ENCODE data around the gene CPAMD8.

CPAMD8 gene

DNA sequence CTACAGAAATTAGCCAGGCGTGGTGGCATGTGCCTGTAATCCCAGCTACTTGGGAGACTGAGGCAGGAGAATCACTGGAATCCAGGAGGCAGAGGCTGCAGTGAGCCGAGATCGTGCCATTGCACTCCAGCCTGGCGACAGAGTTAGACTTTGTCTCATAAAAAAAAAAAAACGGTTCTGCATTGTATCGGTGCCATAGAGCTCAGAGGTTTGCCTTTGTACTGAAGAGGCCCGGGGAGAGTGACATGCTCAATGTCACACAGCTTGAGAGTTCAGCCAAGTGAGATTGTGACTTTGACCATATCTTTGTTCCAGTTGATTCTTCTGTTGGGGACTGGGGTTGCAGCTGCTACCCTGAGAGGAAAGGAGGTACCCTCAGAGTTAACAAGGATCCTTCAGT lies 44.3 kb upstream of the CPAMD8 start:
- Histone ChIP-seq H3K36me3 (ENCODE audit: control insufficient read depth, insufficient read depth, low read length) (peaks cover 8% of the 10 kb centered on the region), H3K27me3 (replicated peaks; ENCODE audit: control insufficient read depth, insufficient read depth, low read length) (no peaks in the 10 kb centered on the region), H3K4me3 (replicated peaks; ENCODE audit: low read depth, low read length) (no peak overlapping the region)
- DNase-seq (ENCODE audit: extremely low read depth, insufficient read length) = no peak
- TF ChIP-seq, protein P1, sequence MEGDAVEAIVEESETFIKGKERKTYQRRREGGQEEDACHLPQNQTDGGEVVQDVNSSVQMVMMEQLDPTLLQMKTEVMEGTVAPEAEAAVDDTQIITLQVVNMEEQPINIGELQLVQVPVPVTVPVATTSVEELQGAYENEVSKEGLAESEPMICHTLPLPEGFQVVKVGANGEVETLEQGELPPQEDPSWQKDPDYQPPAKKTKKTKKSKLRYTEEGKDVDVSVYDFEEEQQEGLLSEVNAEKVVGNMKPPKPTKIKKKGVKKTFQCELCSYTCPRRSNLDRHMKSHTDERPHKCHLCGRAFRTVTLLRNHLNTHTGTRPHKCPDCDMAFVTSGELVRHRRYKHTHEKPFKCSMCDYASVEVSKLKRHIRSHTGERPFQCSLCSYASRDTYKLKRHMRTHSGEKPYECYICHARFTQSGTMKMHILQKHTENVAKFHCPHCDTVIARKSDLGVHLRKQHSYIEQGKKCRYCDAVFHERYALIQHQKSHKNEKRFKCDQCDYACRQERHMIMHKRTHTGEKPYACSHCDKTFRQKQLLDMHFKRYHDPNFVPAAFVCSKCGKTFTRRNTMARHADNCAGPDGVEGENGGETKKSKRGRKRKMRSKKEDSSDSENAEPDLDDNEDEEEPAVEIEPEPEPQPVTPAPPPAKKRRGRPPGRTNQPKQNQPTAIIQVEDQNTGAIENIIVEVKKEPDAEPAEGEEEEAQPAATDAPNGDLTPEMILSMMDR (IDR thresholded peaks at IDR 0.05; ENCODE audit: insufficient read depth, low read length, poor library complexity, severe bottlenecking) = no peak

DNA sequence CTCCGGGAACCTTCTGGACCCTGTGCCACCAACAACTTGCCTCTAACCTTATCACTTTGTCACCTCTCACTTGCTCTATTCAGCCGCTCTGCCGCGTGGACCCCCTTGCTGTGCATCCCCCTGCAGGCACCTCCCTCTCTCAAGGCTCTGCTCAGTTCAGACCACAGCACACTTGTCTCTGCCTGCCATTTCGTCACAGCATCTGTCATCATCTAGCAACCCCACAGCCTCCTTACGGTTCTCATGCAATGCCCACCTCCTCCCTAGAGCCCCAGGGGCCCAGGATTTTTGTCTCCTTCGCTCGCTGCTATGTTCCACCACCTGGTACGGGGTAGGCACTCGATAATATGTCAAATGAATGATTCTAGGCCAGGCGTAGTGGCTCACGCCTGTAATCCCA lies 43.8 kb upstream of the CPAMD8 start:
- TF ChIP-seq, protein P1 (IDR thresholded peaks at IDR 0.05; ENCODE audit: insufficient read depth, low read length, poor library complexity, severe bottlenecking) = no peak
- Histone ChIP-seq H3K36me3 (ENCODE audit: control insufficient read depth, insufficient read depth, low read length) (peaks cover 8% of the 10 kb centered on the region), H3K4me3 (replicated peaks; ENCODE audit: low read depth, low read length) (no peak overlapping the region), H3K27me3 (replicated peaks; ENCODE audit: control insufficient read depth, insufficient read depth, low read length) (no peaks in the 10 kb centered on the region)
- DNase-seq (ENCODE audit: extremely low read depth, insufficient read length) = no peak

DNA sequence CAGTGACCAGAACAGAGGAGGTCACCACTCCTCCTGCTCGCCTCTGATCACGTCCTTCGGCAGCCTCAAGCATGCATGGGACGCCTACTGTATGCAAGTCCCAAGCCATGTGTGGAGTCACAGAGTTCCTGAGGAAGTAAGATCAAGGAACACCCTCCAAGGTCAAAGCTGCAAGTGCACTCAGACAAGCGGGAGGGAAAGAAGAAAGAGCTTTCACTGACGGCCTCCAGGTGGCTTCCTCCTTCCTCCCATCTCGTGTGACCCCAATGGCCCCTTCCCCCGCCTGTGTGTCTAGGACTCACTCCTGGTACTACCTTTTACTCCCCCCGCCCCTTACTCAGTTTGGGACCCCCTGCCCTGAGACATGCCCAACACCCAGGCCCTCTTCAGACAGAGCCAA lies 42.6 kb upstream of the CPAMD8 start:
- Histone ChIP-seq H3K4me3 (replicated peaks; ENCODE audit: low read depth, low read length) (no peak overlapping the region), H3K27me3 (replicated peaks; ENCODE audit: control insufficient read depth, insufficient read depth, low read length) (no peaks in the 10 kb centered on the region), H3K36me3 (ENCODE audit: control insufficient read depth, insufficient read depth, low read length) (peaks cover 8% of the 10 kb centered on the region)
- DNase-seq (ENCODE audit: extremely low read depth, insufficient read length) = no peak
- TF ChIP-seq, protein P1 (IDR thresholded peaks at IDR 0.05; ENCODE audit: insufficient read depth, low read length, poor library complexity, severe bottlenecking) = peak; percentile 21

DNA sequence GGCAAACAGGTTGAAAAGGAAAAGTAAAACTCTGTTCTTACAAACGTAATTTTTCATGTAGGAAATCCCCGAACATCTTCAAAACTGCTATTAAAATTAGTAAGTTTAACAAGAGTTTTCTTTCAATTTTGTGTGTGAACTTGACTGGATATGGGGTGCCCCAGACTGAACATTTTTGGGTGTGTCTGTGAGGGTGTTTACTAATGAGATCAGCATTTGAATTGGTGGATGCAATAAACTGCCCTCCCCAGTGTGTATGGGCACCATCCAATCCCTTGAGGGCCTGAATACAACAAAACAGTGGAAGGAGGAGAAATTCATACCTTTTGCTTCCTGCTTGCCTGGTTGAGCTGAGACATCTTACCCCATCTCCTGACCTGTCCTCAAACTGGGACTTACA lies 36.8 kb upstream of the CPAMD8 start:
- Histone ChIP-seq H3K36me3 (ENCODE audit: control insufficient read depth, insufficient read depth, low read length) (peaks cover 10% of the 10 kb centered on the region), H3K4me3 (replicated peaks; ENCODE audit: low read depth, low read length) (no peak overlapping the region), H3K27me3 (replicated peaks; ENCODE audit: control insufficient read depth, insufficient read depth, low read length) (no peaks in the 10 kb centered on the region)
- no peak for DNase-seq (ENCODE audit: extremely low read depth, insufficient read length)
- TF ChIP-seq, protein P1 (IDR thresholded peaks at IDR 0.05; ENCODE audit: insufficient read depth, low read length, poor library complexity, severe bottlenecking) = no peak

DNA sequence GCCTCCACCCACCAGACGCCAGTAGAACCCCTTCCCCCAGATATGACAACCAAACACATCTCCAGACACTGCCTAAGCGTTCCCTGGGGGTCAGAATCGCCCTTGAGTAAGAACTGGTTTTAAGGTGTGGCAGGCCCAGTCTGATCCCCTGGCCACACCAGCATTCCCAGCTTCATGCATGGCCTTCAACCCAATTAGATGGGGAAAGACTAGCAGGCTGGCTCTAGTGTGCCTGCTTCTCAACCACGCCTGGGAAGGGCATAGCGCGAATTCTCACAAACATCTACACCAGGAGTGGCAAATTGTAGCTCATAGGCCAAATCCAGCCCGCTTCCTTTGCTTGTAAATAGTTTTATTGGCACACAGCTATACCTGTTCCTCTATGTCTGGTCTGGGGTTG lies 35.1 kb upstream of the CPAMD8 start:
- DNase-seq (ENCODE audit: extremely low read depth, insufficient read length) = no peak
- Histone ChIP-seq H3K36me3 (ENCODE audit: control insufficient read depth, insufficient read depth, low read length) (peaks cover 17% of the 10 kb centered on the region), H3K4me3 (replicated peaks; ENCODE audit: low read depth, low read length) (no peak overlapping the region), H3K27me3 (replicated peaks; ENCODE audit: control insufficient read depth, insufficient read depth, low read length) (no peaks in the 10 kb centered on the region)
- TF ChIP-seq, protein P1 (IDR thresholded peaks at IDR 0.05; ENCODE audit: insufficient read depth, low read length, poor library complexity, severe bottlenecking) = no peak

DNA sequence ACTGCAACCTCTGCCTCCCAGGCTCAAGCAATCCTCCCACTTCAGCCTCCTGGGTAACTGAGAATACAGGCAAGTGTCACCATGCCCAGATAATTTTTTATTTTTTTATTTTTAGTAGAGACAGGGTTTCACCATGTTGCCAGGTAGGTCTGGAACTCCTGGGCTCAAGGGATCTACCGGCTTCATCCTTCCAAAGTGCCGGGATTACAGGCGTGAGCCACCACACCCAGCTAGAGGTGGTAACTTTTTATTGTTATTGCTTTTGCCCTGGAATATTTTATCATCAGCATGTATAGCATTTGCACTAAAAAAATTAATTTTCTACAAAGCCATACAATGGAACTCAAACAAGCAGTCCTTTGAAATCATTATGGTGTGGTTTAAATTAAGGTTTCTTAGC lies 34.6 kb upstream of the CPAMD8 start:
- no peak for DNase-seq (ENCODE audit: extremely low read depth, insufficient read length)
- H3K4me3 ChIP-seq (replicated peaks; ENCODE audit: low read depth, low read length) = no peak overlapping the region
- no peaks in the 10 kb centered on the region for H3K27me3 ChIP-seq (replicated peaks; ENCODE audit: control insufficient read depth, insufficient read depth, low read length)
- peaks cover 17% of the 10 kb centered on the region for H3K36me3 ChIP-seq (ENCODE audit: control insufficient read depth, insufficient read depth, low read length)
- TF ChIP-seq, protein P1 (IDR thresholded peaks at IDR 0.05; ENCODE audit: insufficient read depth, low read length, poor library complexity, severe bottlenecking) = no peak

Measured in GM06990 (cell line).